ENCODE measurements around the gene LYZL1.
"Not testable (repeated sequence)": the region's sequence is repeated elsewhere in the genome, so short reads cannot be mapped to it uniquely, and the experiment has no call there.

The LYZL1 gene

GRCh38 chr10:29287635-29288034 is 1.2 kb upstream of the LYZL1 start:
- ChIA-PET CTCF (no interaction called here), POLR2A (no interaction called here)
- no peak for DNase-seq (ENCODE audit: extremely low spot score)
- TF ChIP-seq SP1 (IDR thresholded peaks at IDR 0.05), result no peak
- no peak for TF ChIP-seq FOXA1 (IDR thresholded peaks at IDR 0.05)
- no peak for TF ChIP-seq FOXM1 (IDR thresholded peaks at IDR 0.05; ENCODE audit: borderline replicate concordance)
- TF ChIP-seq NFRKB (IDR thresholded peaks at IDR 0.05), result no peak
- TF ChIP-seq BHLHE40 (IDR thresholded peaks at IDR 0.05; ENCODE audit: borderline replicate concordance), result no peak

GRCh38 chr10:29291561-29291960 is 2.7 kb downstream of the LYZL1 start:
- POLR2A ChIA-PET; DNase-seq (ENCODE audit: extremely low spot score); CTCF ChIA-PET: not testable (repeated sequence)

- POLR2A ChIA-PET; DNase-seq (ENCODE audit: extremely low spot score); CTCF ChIA-PET: not testable (repeated sequence)
Observed at GRCh38 chr10:29292406-29292805, 3.5 kb downstream of the LYZL1 start.

- no peak for TF ChIP-seq ARNT (IDR thresholded peaks at IDR 0.05)
- no peak for TF ChIP-seq BHLHE40 (IDR thresholded peaks at IDR 0.05; ENCODE audit: borderline replicate concordance)
- no peak for TF ChIP-seq FOXM1 (IDR thresholded peaks at IDR 0.05; ENCODE audit: borderline replicate concordance)
- TF ChIP-seq L3MBTL2 (conservative IDR thresholded peaks at IDR 0.05), result no peak
- TF ChIP-seq, protein P1, sequence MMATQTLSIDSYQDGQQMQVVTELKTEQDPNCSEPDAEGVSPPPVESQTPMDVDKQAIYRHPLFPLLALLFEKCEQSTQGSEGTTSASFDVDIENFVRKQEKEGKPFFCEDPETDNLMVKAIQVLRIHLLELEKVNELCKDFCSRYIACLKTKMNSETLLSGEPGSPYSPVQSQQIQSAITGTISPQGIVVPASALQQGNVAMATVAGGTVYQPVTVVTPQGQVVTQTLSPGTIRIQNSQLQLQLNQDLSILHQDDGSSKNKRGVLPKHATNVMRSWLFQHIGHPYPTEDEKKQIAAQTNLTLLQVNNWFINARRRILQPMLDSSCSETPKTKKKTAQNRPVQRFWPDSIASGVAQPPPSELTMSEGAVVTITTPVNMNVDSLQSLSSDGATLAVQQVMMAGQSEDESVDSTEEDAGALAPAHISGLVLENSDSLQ (IDR thresholded peaks at IDR 0.05), result no peak
- TF ChIP-seq SUZ12 (IDR thresholded peaks at IDR 0.05), result no peak
- no peak for TF ChIP-seq ZNF384 (IDR thresholded peaks at IDR 0.05)
- no peak for TF ChIP-seq HDGF (IDR thresholded peaks at IDR 0.05; ENCODE audit: borderline replicate concordance)
- no peak for TF ChIP-seq FOXK2 (IDR thresholded peaks at IDR 0.05)
- TF ChIP-seq FOXA1 (IDR thresholded peaks at IDR 0.05), result no peak
- TF ChIP-seq ELF4 (IDR thresholded peaks at IDR 0.05), result no peak
- TF ChIP-seq NFRKB (IDR thresholded peaks at IDR 0.05), result no peak
- ChIA-PET POLR2A (no interaction called here), CTCF (interaction anchor here (0.6 to 0.7 kb wide), 2 partner anchors 166 to 357 kb away, joined by 3 read pairs; no protein-coding TSS in a partner anchor)
- no peak for DNase-seq (ENCODE audit: extremely low spot score)
Observed at GRCh38 chr10:29295813-29296212, 6.9 kb downstream of the LYZL1 start.

GRCh38 chr10:29297678-29298077 is 8.8 kb downstream of the LYZL1 start:
- CTCF ChIA-PET, result interaction anchor here (0.7 kb wide), 1 partner anchor 67 kb away, joined by 3 read pairs; no protein-coding TSS in a partner anchor
- TF ChIP-seq FOXK2 (IDR thresholded peaks at IDR 0.05) (no peak), FOXM1 (IDR thresholded peaks at IDR 0.05; ENCODE audit: borderline replicate concordance) (no peak), ARNT (IDR thresholded peaks at IDR 0.05) (no peak)
- POLR2A ChIA-PET, result no interaction called here
- DNase-seq (ENCODE audit: extremely low spot score), result no peak

- DNase-seq (ENCODE audit: extremely low spot score), result no peak
- TF ChIP-seq FOXK2 (IDR thresholded peaks at IDR 0.05) (no peak), SP1 (IDR thresholded peaks at IDR 0.05) (no peak), SUZ12 (IDR thresholded peaks at IDR 0.05) (no peak), ZNF384 (IDR thresholded peaks at IDR 0.05) (no peak), ELF4 (IDR thresholded peaks at IDR 0.05) (no peak), TARDBP (IDR thresholded peaks at IDR 0.05) (no peak), L3MBTL2 (conservative IDR thresholded peaks at IDR 0.05) (no peak), BHLHE40 (IDR thresholded peaks at IDR 0.05; ENCODE audit: borderline replicate concordance) (no peak), ARNT (IDR thresholded peaks at IDR 0.05) (no peak), HDGF (IDR thresholded peaks at IDR 0.05; ENCODE audit: borderline replicate concordance) (no peak), CTBP1 (IDR thresholded peaks at IDR 0.05; ENCODE audit: borderline replicate concordance) (no peak), FOXA1 (IDR thresholded peaks at IDR 0.05) (no peak), FOXM1 (IDR thresholded peaks at IDR 0.05; ENCODE audit: borderline replicate concordance) (no peak), LEF1 (IDR thresholded peaks at IDR 0.05; ENCODE audit: borderline replicate concordance) (no peak), NFRKB (IDR thresholded peaks at IDR 0.05) (no peak)
- TF ChIP-seq, protein P1 (IDR thresholded peaks at IDR 0.05), result no peak
- ChIA-PET POLR2A (interaction anchor here (0.9 kb wide), 1 partner anchor 48 kb away, joined by 3 read pairs; no protein-coding TSS in a partner anchor), CTCF (no interaction called here)
Observed at GRCh38 chr10:29301359-29301910, 12.6 kb downstream of the LYZL1 start.

DNA sequence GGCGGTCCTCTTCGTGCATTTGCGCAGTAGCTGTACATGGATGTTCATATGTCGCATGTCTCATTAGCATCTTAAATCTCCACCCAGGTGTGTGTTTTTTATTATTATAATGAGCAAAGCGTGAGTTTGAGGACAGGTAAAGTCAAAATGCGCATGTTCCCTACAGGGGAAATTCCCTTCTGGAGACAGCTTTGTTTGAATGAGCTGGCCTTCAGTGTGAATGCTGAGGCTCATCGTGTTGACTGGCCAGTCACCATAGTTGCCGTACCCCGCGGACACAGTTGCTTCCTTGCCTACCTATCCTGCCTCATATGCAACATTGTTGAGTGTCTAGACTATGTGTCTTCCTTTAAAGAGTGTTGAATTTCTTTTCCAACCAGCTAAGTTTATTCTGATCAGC is 13.6 kb downstream of the LYZL1 start:
- CTCF ChIA-PET, result no interaction called here
- DNase-seq (ENCODE audit: extremely low spot score), result no peak
- TF ChIP-seq FOXA1 (IDR thresholded peaks at IDR 0.05), result no peak
- no peak for TF ChIP-seq ZNF384 (IDR thresholded peaks at IDR 0.05)
- no peak for TF ChIP-seq FOXM1 (IDR thresholded peaks at IDR 0.05; ENCODE audit: borderline replicate concordance)
- TF ChIP-seq LEF1 (IDR thresholded peaks at IDR 0.05; ENCODE audit: borderline replicate concordance), result no peak
- TF ChIP-seq TARDBP (IDR thresholded peaks at IDR 0.05), result no peak
- no peak for TF ChIP-seq FOXK2 (IDR thresholded peaks at IDR 0.05)
- TF ChIP-seq NFRKB (IDR thresholded peaks at IDR 0.05), result no peak
- TF ChIP-seq ARNT (IDR thresholded peaks at IDR 0.05), result no peak
- no peak for TF ChIP-seq BHLHE40 (IDR thresholded peaks at IDR 0.05; ENCODE audit: borderline replicate concordance)
- TF ChIP-seq SP1 (IDR thresholded peaks at IDR 0.05), result no peak
- no peak for TF ChIP-seq ELF4 (IDR thresholded peaks at IDR 0.05)
- POLR2A ChIA-PET, result no interaction called here
